NCI-H2029 (cell line): Measurements from ENCODE around the gene DENND1C.

Experiments used
- DNase-seq: peaks from one replicate; lab custom pipeline; 2025; lab: John Stamatoyannopoulos, UW

The DENND1C gene

GRCh38 chr19:6478815-6479214 lies 2.8 kb downstream of the DENND1C start:
- DNase-seq: no peak

- no peak for DNase-seq
Measured at GRCh38 chr19:6476896-6477431, 4.6 kb downstream of the DENND1C start.

GRCh38 chr19:6476155-6476895 lies 5.3 kb downstream of the DENND1C start:
- no peak for DNase-seq

- no peak for DNase-seq
Measured at GRCh38 chr19:6475321-6476108, 6.1 kb downstream of the DENND1C start.

- DNase-seq: no peak
Measured at GRCh38 chr19:6473647-6474046, 7.9 kb downstream of the DENND1C start.

GRCh38 chr19:6472713-6473112 lies 8.9 kb downstream of the DENND1C start:
- no peak for DNase-seq

- no peak for DNase-seq
Measured at GRCh38 chr19:6471076-6471475, 10.5 kb downstream of the DENND1C start.

- DNase-seq: no peak
Measured at GRCh38 chr19:6470173-6470572, 11.4 kb downstream of the DENND1C start.

- no peak for DNase-seq
Measured at GRCh38 chr19:6467384-6467783, 14.2 kb downstream of the DENND1C start.

GRCh38 chr19:6466526-6467248 lies 14.9 kb downstream of the DENND1C start:
- DNase-seq: no peak

GRCh38 chr19:6465663-6466062 lies 15.9 kb downstream of the DENND1C start:
- no peak for DNase-seq

GRCh38 chr19:6465006-6465405 lies 16.6 kb downstream of the DENND1C start:
- DNase-seq: no peak

GRCh38 chr19:6464070-6464873 lies 17.3 kb downstream of the DENND1C start, which contains the start of gene CRB3:
Gene CRB3 (plus strand): TSS chr19:6464271. CDS start chr19:6464702, 431 bp downstream.
- peak; percentile 93 for DNase-seq

GRCh38 chr19:6460099-6460884 lies 21.3 kb downstream of the DENND1C start:
- DNase-seq: peak; percentile 98

GRCh38 chr19:6459262-6460098 lies 22.1 kb downstream of the DENND1C start, which contains the start of gene SLC25A23:
Gene SLC25A23 (minus strand): TSS chr19:6459792. CDS start chr19:6459628, 164 bp downstream.
- DNase-seq: peak; percentile 52

- no peak for DNase-seq
Measured at GRCh38 chr19:6458695-6459261, 22.8 kb downstream of the DENND1C start.

- no peak for DNase-seq
Measured at GRCh38 chr19:6457958-6458694, 23.5 kb downstream of the DENND1C start.

- no peak for DNase-seq
Measured at GRCh38 chr19:6455924-6456323, 25.7 kb downstream of the DENND1C start.
